Neuronal stem cell (in vitro differentiated cells): ENCODE results near the gene RPLP1.

Experiments used
- DNase-seq: peaks from one replicate; pipeline ENCODE4 v3.0.0-alpha.2; 2013; ENCODE audit warnings: low spot score
- H2AFZ ChIP-seq: one replicate; pipeline ENCODE4 v1.6.1; 2013; ENCODE audit warnings: mild to moderate bottlenecking, low read length, inconsistent platforms
- H2AK5ac ChIP-seq: 2 replicates; pipeline ENCODE4 v1.6.1; 2013; ENCODE audit warnings: low read depth, mild to moderate bottlenecking, inconsistent platforms, low read length, moderate library complexity, mixed read lengths
- H2BK120ac ChIP-seq: 2 replicates; pipeline ENCODE4 v1.6.1; 2013; ENCODE audit warnings: low read depth, mild to moderate bottlenecking, inconsistent platforms, low read length, moderate library complexity, mixed read lengths
- H2BK12ac ChIP-seq: one replicate; pipeline ENCODE4 v1.6.1; 2013; ENCODE audit warnings: low read length, inconsistent platforms
- H2BK15ac ChIP-seq: 2 replicates; pipeline ENCODE4 v1.6.1; 2013; ENCODE audit warnings: mild to moderate bottlenecking, low read length, inconsistent platforms, mixed read lengths
- H2BK5ac ChIP-seq: one replicate; pipeline ENCODE4 v1.6.1; 2013; ENCODE audit warnings: inconsistent platforms, mild to moderate bottlenecking, low read length, moderate library complexity
- H3K14ac ChIP-seq: one replicate; pipeline ENCODE4 v1.6.1; 2013; ENCODE audit warnings: low read length, inconsistent platforms
- H3K18ac ChIP-seq: 2 replicates; pipeline ENCODE4 v1.6.1; 2013; ENCODE audit warnings: low read length, inconsistent platforms
- H3K23ac ChIP-seq: 2 replicates; pipeline ENCODE4 v1.6.1; 2013; ENCODE audit warnings: low read depth, mild to moderate bottlenecking, mixed read lengths, low read length, inconsistent platforms; ENCODE audit not compliant: poor library complexity
- H3K27ac ChIP-seq: replicated peaks from 3 replicates; pipeline ENCODE4 v1.5.1; 2013; ENCODE audit warnings: low read length, inconsistent platforms
- H3K27me3 ChIP-seq, 3 experiments: 2 replicates each; pipeline ENCODE4 v1.6.1; 2013; ENCODE audit warnings: low read length in 3 of 3, mild to moderate bottlenecking in 2 of 3, inconsistent platforms in 1 of 3, low read depth in 1 of 3, mixed read lengths in 1 of 3, moderate library complexity in 1 of 3; ENCODE audit not compliant: control insufficient read depth in 3 of 3, insufficient read depth in 3 of 3
- H3K36me3 ChIP-seq, 2 donors: replicated peaks in 1 of 2; 2 replicates each; pipeline ENCODE4 v1.6.1; 2013; ENCODE audit warnings: low read length in 2 of 2; ENCODE audit not compliant: control insufficient read depth in 2 of 2, insufficient read depth in 2 of 2
- H3K4ac ChIP-seq: 2 replicates; pipeline ENCODE4 v1.6.1; 2013; ENCODE audit warnings: inconsistent platforms, mild to moderate bottlenecking, low read length, moderate library complexity
- H3K4me1 ChIP-seq, 2 donors: 1 replicate in 1 of 2; 2 replicates in 1 of 2; pipeline ENCODE4 v1.6.1; 2013; ENCODE audit warnings: low read length in 2 of 2, low read depth in 1 of 2; ENCODE audit not compliant: control insufficient read depth in 2 of 2, insufficient read depth in 1 of 2
- H3K4me2 ChIP-seq: one replicate; pipeline ENCODE4 v1.6.1; 2013; ENCODE audit warnings: mild to moderate bottlenecking, low read length, inconsistent platforms; ENCODE audit not compliant: insufficient read depth, poor library complexity, severe bottlenecking
- H3K4me3 ChIP-seq, 2 donors: 2 replicates each; pipeline ENCODE4 v1.5.1; 2013; ENCODE audit warnings: low read length in 2 of 2, mild to moderate bottlenecking in 2 of 2, inconsistent platforms in 1 of 2, moderate library complexity in 1 of 2
- H3K79me1 ChIP-seq: one replicate; pipeline ENCODE4 v1.6.1; 2013; ENCODE audit warnings: low read depth, mild to moderate bottlenecking, inconsistent platforms, low read length, moderate library complexity
- H3K9ac ChIP-seq: one replicate; pipeline ENCODE4 v1.6.1; 2013; ENCODE audit warnings: mild to moderate bottlenecking, low read depth, low read length, inconsistent platforms; ENCODE audit not compliant: poor library complexity
- H3K9me3 ChIP-seq, 2 donors: replicated peaks in 1 of 2; 2 replicates each; pipeline versions ENCODE3 to v1.6.1; 2013; ENCODE audit warnings: low read length in 2 of 2, mild to moderate bottlenecking in 2 of 2, inconsistent platforms in 1 of 2, low read depth in 1 of 2, mixed read lengths in 1 of 2, moderate library complexity in 1 of 2; ENCODE audit not compliant: control insufficient read depth in 2 of 2, insufficient read depth in 1 of 2
- H4K8ac ChIP-seq: one replicate; pipeline ENCODE4 v1.6.1; 2013; ENCODE audit warnings: low read depth, mild to moderate bottlenecking, inconsistent platforms, low read length, moderate library complexity
- H4K91ac ChIP-seq: one replicate; pipeline ENCODE4 v1.6.1; 2013; ENCODE audit warnings: low read length, low read depth, mild to moderate bottlenecking, inconsistent platforms; ENCODE audit not compliant: poor library complexity
- WGBS, 2 donors: extraction: QIAGEN DNeasy Blood & Tissue Kit; methylation state at CpG; one replicate each; pipeline ENCODE4 v1.1.7; 2013; ENCODE audit warnings: missing lambda C conversion rate in 2 of 2, mixed read lengths in 1 of 2; ENCODE audit not compliant: insufficient read length in 2 of 2, insufficient replicate concordance in 1 of 2; ENCODE audit errors: extremely low coverage in 2 of 2; 5-methylcytosine and 5-hydroxymethylcytosine counted together

The RPLP1 gene

DNA sequence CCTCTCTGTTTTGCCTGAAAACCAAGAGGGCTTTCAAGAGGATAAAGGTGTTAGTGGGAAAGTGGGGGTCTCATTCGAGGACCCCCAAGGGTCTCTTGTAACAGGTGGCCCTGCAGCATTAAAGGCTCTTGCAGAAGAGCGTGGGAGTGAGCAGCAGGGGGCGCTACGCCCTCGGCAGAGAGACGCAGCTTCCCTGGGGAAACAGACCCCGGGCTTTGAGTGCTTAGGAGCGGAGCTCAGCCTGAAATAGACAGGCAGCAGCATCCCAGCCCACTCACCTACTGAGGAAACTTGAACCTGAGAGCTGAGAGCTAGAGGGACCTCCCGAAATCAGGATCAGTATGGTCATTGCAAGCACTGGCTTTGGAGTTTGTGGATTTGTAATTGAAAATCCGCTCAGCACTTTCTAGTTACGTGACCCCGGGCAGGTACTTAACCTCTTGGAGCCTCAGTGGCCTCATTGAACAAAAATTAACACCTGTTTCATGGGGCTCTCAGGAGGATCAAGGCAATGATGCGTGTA, 25.7 kb downstream of the RPLP1 start:
- Histone ChIP-seq H3K27ac (no peak overlapping the region), H2BK12ac (no peak overlapping the region), H3K27me3 (peaks cover 0 to 5% (median 0%) of the 10 kb centered on the region in 3 experiments), H2BK15ac (no peak overlapping the region), H3K4me1 (no peaks in the 10 kb centered on the region), H3K4me2 (no peak overlapping the region), H3K9me3 (peaks cover 0 to 2% of the 10 kb centered on the region in 2 donors), H3K18ac (no peak overlapping the region), H3K4me3 (no peak overlapping the region), H2BK120ac (no peak overlapping the region), H4K8ac (no peak overlapping the region), H3K4ac (no peak overlapping the region), H3K14ac (no peak overlapping the region), H3K23ac (no peak overlapping the region), H4K91ac (no peak overlapping the region), H3K9ac (no peak overlapping the region), H2AFZ (no peak overlapping the region), H3K79me1 (no peaks in the 10 kb centered on the region), H3K36me3 (peaks cover 0 to 1% of the 10 kb centered on the region in 2 donors), H2BK5ac (no peak overlapping the region), H2AK5ac (no peak overlapping the region)
- WGBS, 2 donors: no CpG with 5 or more reads among the region's 13 CpGs
- DNase-seq: peak; percentile 70

- no peak overlapping the region for H3K18ac ChIP-seq
- no peak overlapping the region for H3K4me3 ChIP-seq
- H3K36me3 ChIP-seq: peaks cover 0 to 1% of the 10 kb centered on the region in 2 donors
- peaks cover 0 to 5% (median 0%) of the 10 kb centered on the region in 3 experiments for H3K27me3 ChIP-seq
- H2BK5ac ChIP-seq: no peak overlapping the region
- no peak overlapping the region for H3K9ac ChIP-seq
- H4K8ac ChIP-seq: no peak overlapping the region
- peaks cover 0 to 2% of the 10 kb centered on the region in 2 donors for H3K9me3 ChIP-seq
- H4K91ac ChIP-seq: no peak overlapping the region
- H2AK5ac ChIP-seq: no peak overlapping the region
- no peak overlapping the region for H2BK12ac ChIP-seq
- H3K79me1 ChIP-seq: no peaks in the 10 kb centered on the region
- H3K4me2 ChIP-seq: no peak overlapping the region
- no peak for DNase-seq
- H2BK15ac ChIP-seq: no peak overlapping the region
- H3K14ac ChIP-seq: no peak overlapping the region
- H3K4me1 ChIP-seq: no peaks in the 10 kb centered on the region
- no peak overlapping the region for H2AFZ ChIP-seq
- no peak overlapping the region for H3K23ac ChIP-seq
- H3K27ac ChIP-seq: no peak overlapping the region
- WGBS, 2 donors: no CpG with 5 or more reads among the region's 4 CpGs
- no peak overlapping the region for H3K4ac ChIP-seq
- H2BK120ac ChIP-seq: no peak overlapping the region
Measured at GRCh38 chr15:69479081-69479480, 26.5 kb downstream of the RPLP1 start.

GRCh38 chr15:69479971-69480370, 27.4 kb downstream of the RPLP1 start:
- Histone ChIP-seq H3K79me1 (no peaks in the 10 kb centered on the region), H3K4me1 (no peaks in the 10 kb centered on the region), H2BK12ac (no peak overlapping the region), H3K27me3 (peaks cover 0 to 5% (median 0%) of the 10 kb centered on the region in 3 experiments), H3K4me2 (no peak overlapping the region), H3K9ac (no peak overlapping the region), H3K9me3 (peaks cover 0 to 2% of the 10 kb centered on the region in 2 donors), H2AK5ac (no peak overlapping the region), H2AFZ (no peak overlapping the region), H2BK15ac (no peak overlapping the region), H3K4me3 (no peak overlapping the region), H4K8ac (no peak overlapping the region), H3K36me3 (peaks cover 0 to 1% of the 10 kb centered on the region in 2 donors), H4K91ac (no peak overlapping the region), H3K4ac (no peak overlapping the region), H2BK120ac (no peak overlapping the region), H3K23ac (no peak overlapping the region), H3K27ac (no peak overlapping the region), H2BK5ac (no peak overlapping the region), H3K18ac (no peak overlapping the region), H3K14ac (no peak overlapping the region)
- DNase-seq: no peak
- no CpG with 5 or more reads among the region's 2 CpGs for WGBS, 2 donors

DNA sequence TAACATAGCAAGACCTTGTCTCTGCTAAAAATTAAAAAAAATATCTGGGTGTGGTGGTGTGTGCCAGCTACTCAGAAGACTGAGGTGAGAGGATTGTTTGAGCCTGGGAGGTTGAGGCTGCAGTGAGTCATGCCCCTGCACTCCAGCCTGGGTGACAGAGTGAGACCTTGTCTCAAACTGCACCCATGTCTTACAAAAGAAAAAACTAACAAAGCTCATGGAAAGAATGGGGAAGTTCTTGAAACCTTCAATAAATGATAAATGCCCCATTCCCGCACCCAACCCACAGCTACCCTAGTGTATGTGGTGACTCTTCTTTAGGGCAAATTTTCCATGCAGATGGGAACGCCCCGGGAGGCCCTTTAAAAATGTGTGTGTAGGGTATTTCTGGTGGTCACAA, 28.3 kb downstream of the RPLP1 start:
- H3K23ac ChIP-seq: no peak overlapping the region
- no peak overlapping the region for H3K4ac ChIP-seq
- H4K91ac ChIP-seq: no peak overlapping the region
- H2BK5ac ChIP-seq: no peak overlapping the region
- no peak overlapping the region for H2AFZ ChIP-seq
- H3K4me1 ChIP-seq: no peaks in the 10 kb centered on the region
- H3K36me3 ChIP-seq: peaks cover 0 to 1% of the 10 kb centered on the region in 2 donors
- no peak overlapping the region for H4K8ac ChIP-seq
- H2BK120ac ChIP-seq: no peak overlapping the region
- H3K27me3 ChIP-seq: peaks cover 0 to 5% (median 0%) of the 10 kb centered on the region in 3 experiments
- H3K9me3 ChIP-seq: peaks cover 0 to 7% of the 10 kb centered on the region in 2 donors
- H2BK12ac ChIP-seq: no peak overlapping the region
- H2BK15ac ChIP-seq: no peak overlapping the region
- no peak overlapping the region for H3K18ac ChIP-seq
- no peak overlapping the region for H3K9ac ChIP-seq
- no CpG with 5 or more reads among the region's 3 CpGs for WGBS, 2 donors
- no peak overlapping the region for H3K4me3 ChIP-seq
- no peaks in the 10 kb centered on the region for H3K79me1 ChIP-seq
- H3K27ac ChIP-seq: no peak overlapping the region
- no peak overlapping the region for H3K4me2 ChIP-seq
- H2AK5ac ChIP-seq: no peak overlapping the region
- no peak for DNase-seq
- H3K14ac ChIP-seq: no peak overlapping the region
